ENCODE measurements around the gene A2ML1. TPM values are rescaled to one million over a fixed set of nuclear protein-coding genes. Genes with fewer than 3 reads are reported as not detected.
A peak's percentile ranks its signal among the peaks of the same experiment; 100 is the strongest.

Gene A2ML1
- total RNA-seq, 1 donor from 2014 or later = 194 TPM

DNA sequence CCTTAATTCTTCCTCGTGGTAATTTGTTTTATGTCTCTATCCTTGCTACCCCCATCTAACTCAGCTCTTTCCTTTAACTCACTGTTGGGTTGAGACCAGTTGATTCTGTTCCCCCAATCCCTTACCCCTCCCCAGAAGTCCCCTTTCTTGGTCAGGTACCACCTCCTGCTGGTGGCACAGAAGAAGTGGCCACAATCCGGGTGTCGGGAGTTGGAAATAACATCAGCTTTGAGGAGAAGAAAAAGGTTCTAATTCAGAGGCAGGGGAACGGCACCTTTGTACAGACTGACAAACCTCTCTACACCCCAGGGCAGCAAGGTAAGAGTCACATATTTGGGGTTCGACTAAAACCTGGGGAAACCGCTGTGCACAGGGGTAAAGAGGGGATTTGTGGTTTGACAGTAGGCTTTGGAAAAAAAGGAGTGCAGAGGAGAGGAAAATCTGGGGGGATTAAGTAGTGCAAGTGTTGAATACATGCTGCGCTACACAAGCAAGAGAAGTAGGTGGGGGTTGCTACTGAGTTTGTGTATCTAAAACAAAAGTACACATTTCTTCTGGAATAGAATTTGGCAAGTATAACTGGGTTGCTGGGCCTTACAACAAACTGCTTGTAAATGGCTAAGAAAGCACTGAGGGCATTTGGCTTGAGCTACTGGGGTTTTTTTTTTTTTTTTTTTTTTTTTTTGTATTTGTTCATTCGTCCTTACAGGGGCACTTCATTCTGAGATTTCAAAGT lies 1.3 kb downstream of the A2ML1 start:
- Histone ChIP-seq H3K9me3 (no peaks in the 10 kb centered on the region), H3K4me3 (peak overlapping the region in 1 of 2 donors; percentile 33), H3K4me1 (no peaks in the 10 kb centered on the region), H3K36me3 (no peaks in the 10 kb centered on the region), H3K27ac (peak overlapping the region; percentile 68), H3K27me3 (no peaks in the 10 kb centered on the region)
- DNase-seq (ENCODE audit: extremely low spot score in 2 of 2) = peak in 1 of 2 donors; percentile 79
- TF ChIP-seq POLR2AphosphoS5 (IDR thresholded peaks at IDR 0.05; ENCODE audit: insufficient read depth in 1 of 2, low read depth in 1 of 2) (no peak), POLR2A (IDR thresholded peaks at IDR 0.05) (no peak)
- TF ChIP-seq, protein P1, sequence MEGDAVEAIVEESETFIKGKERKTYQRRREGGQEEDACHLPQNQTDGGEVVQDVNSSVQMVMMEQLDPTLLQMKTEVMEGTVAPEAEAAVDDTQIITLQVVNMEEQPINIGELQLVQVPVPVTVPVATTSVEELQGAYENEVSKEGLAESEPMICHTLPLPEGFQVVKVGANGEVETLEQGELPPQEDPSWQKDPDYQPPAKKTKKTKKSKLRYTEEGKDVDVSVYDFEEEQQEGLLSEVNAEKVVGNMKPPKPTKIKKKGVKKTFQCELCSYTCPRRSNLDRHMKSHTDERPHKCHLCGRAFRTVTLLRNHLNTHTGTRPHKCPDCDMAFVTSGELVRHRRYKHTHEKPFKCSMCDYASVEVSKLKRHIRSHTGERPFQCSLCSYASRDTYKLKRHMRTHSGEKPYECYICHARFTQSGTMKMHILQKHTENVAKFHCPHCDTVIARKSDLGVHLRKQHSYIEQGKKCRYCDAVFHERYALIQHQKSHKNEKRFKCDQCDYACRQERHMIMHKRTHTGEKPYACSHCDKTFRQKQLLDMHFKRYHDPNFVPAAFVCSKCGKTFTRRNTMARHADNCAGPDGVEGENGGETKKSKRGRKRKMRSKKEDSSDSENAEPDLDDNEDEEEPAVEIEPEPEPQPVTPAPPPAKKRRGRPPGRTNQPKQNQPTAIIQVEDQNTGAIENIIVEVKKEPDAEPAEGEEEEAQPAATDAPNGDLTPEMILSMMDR (IDR thresholded peaks at IDR 0.05) = peak; percentile 47 to 64 (median 52)
- intact Hi-C loops (cut with DNase I) = no loop called here

GRCh38 chr12:8827551-8828256 lies 5.3 kb downstream of the A2ML1 start:
- H3K36me3 ChIP-seq = no peaks in the 10 kb centered on the region
- no peaks in the 10 kb centered on the region for H3K27me3 ChIP-seq
- no peak overlapping the region for H3K27ac ChIP-seq
- TF ChIP-seq POLR2AphosphoS5 (IDR thresholded peaks at IDR 0.05; ENCODE audit: insufficient read depth in 1 of 2, low read depth in 1 of 2) = no peak
- no peak for TF ChIP-seq POLR2A (IDR thresholded peaks at IDR 0.05)
- TF ChIP-seq, protein P1 (IDR thresholded peaks at IDR 0.05) = no peak
- no peaks in the 10 kb centered on the region for H3K4me1 ChIP-seq
- H3K9me3 ChIP-seq = no peaks in the 10 kb centered on the region
- intact Hi-C loops (cut with DNase I) = loop anchor here (5.0 kb wide), 1 partner anchor 145 kb away; no protein-coding TSS in a partner anchor
- DNase-seq (ENCODE audit: extremely low spot score in 2 of 2) = no peak
- H3K4me3 ChIP-seq = no peak overlapping the region

DNA sequence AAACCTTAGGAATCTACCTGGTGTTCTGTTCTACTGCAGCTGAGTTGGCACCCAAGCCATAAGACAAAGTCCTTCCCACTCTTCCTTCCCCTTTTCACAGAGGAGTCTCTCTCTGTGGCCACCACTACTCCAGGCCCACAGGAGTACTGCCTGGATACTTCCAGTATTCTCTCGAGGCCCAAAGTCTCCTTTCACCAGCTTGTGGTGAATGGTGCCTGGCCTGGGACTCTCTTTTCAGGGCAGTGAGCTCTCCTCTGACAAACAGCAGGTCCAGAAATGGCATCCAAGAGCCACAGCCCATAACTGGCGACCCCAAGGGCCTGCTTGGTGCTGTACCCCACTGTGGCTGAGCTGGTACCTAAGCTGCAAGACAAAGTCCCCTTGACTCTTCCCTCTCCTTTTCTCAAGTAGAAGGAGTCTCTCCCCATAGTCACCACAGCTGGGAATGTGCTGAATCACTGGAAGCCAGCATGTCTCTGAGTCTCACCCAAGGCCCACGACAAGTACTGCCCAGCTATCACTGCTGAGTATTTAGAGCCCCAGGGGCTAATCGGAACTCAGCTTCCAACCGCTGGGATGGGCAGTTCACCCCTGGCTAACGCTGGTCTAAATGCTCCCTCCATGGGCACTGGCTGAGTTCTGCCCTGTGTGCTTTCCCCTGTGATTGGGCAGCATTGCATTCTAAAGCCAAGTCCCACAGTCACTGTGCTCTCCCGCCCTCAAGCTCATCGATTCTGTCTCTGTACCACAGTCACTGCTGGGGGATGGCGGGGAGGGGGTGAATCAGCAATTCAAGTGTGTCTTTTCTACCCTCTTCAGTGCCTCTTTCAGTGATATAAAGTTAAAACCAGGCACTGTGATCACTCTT lies 6.1 kb downstream of the A2ML1 start:
- TF ChIP-seq POLR2A (IDR thresholded peaks at IDR 0.05) (no peak), POLR2AphosphoS5 (IDR thresholded peaks at IDR 0.05; ENCODE audit: insufficient read depth in 1 of 2, low read depth in 1 of 2) (no peak)
- TF ChIP-seq, protein P1 (IDR thresholded peaks at IDR 0.05) = no peak
- Histone ChIP-seq H3K9me3 (no peaks in the 10 kb centered on the region), H3K27me3 (no peaks in the 10 kb centered on the region), H3K27ac (no peak overlapping the region), H3K36me3 (no peaks in the 10 kb centered on the region), H3K4me3 (no peak overlapping the region), H3K4me1 (no peaks in the 10 kb centered on the region)
- intact Hi-C loops (cut with DNase I) = loop anchor here (5.0 kb wide), 1 partner anchor 146 kb away; no protein-coding TSS in a partner anchor
- DNase-seq (ENCODE audit: extremely low spot score in 2 of 2) = no peak

DNA sequence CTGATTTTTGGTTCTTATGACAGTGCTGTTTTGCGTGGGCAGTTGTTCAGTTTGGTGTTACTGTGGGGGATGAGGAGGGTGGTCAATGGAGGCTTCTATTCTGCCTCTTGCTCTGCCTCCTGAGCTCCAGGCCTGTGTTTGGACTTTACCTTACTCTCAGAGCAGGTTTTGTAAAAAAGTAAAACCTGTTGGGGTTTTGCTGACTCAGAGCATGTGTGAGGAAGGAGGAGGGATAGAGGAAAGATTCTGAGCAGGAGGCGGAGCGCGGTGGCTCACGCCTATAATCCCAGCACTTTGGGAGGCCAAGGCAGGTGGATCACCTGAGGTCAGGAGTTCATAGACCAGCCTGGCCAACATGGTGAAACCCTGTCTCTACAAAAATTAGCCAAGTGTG lies 6.7 kb downstream of the A2ML1 start:
- no peak for DNase-seq (ENCODE audit: extremely low spot score in 2 of 2)
- no peak overlapping the region for H3K27ac ChIP-seq
- no peaks in the 10 kb centered on the region for H3K4me1 ChIP-seq
- TF ChIP-seq POLR2AphosphoS5 (IDR thresholded peaks at IDR 0.05; ENCODE audit: insufficient read depth in 1 of 2, low read depth in 1 of 2) (no peak), POLR2A (IDR thresholded peaks at IDR 0.05) (no peak)
- TF ChIP-seq, protein P1 (IDR thresholded peaks at IDR 0.05) = no peak
- no peak overlapping the region for H3K4me3 ChIP-seq
- intact Hi-C loops (cut with DNase I) = loop anchor here (5.0 kb wide), 1 partner anchor 147 kb away; no protein-coding TSS in a partner anchor
- no peaks in the 10 kb centered on the region for H3K27me3 ChIP-seq
- H3K9me3 ChIP-seq = no peaks in the 10 kb centered on the region
- no peaks in the 10 kb centered on the region for H3K36me3 ChIP-seq
